CD4-positive, alpha-beta T cell treated with Interleukin-15 for 1 hour (primary cell): ENCODE data around the gene TRIM3.
A peak's percentile ranks its signal among the peaks of the same experiment; 100 is the strongest.

Experiments
- DNase-seq: peaks from one replicate; pipeline ENCODE4 v3.0.0-alpha.2; 2020

The TRIM3 gene

DNA sequence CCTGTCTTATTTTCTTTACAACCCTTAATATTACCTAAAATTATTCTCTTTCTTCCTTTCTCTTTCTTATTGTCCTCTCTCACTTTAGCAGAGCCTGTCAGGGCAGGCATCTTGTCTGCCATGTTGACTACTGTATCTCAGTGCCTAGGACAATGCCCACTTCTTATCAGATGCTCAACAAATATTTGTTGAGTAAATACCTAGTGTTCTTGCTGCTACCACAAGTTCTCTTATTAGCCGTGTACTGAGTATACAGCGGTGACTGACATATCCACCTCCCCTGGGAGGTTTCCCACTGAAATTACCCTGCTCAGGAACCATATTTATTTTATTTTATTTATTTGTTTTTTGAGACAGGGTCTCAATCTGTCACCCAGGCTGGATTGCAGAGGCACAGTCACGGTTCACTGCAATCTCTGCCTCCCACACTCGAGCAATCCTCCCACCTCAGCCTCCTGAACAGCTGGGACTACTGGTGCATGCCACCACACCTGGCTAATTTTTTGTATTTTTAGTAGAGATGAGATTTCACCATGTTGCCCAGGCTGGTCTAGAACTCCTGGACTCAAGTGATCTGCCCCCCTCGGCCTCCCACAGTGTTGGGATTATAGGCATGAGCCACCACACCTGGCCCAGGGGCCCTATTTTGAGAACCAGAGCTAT is 39.6 kb downstream of the TRIM3 start:
- no peak for DNase-seq

DNA sequence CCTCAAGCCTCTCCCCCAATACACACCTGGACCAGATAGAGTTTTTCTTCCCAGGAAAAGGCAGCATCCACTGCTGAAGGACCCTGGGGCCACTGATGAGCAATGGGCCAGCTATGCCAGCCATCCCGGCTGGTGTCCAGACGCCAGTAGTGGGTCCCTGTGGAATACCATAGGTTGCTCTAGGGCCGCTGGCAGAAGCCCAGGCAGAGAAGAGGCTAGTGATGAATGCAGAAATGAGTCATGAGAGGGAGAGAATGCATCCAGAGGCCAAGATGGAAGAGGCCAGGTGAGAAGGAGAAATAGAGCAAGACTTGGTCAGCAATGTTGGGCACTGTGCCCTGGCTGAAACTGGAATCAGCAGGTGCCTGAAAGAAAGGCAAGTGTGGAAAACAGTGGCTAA is 41.9 kb downstream of the TRIM3 start:
- no peak for DNase-seq

DNA sequence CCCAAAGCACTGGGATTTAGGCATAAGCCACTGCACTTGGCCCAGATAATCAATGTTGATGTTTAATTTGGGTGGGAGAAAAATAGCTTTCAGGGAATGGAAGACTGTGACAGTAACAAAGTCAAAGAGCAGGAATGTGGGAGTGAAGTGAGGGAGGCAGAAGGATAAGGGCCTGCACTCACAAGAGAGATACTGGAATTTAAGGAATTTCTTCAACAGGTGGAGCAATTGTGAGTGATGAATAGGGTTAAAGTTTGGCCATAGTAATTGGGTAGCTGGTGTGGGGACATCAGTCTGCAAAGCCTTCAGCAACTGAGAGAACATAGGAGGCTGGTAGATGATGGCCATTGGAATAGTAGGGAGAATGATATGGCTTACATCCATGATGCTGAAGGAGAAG is 46.2 kb downstream of the TRIM3 start:
- DNase-seq, result no peak

DNA sequence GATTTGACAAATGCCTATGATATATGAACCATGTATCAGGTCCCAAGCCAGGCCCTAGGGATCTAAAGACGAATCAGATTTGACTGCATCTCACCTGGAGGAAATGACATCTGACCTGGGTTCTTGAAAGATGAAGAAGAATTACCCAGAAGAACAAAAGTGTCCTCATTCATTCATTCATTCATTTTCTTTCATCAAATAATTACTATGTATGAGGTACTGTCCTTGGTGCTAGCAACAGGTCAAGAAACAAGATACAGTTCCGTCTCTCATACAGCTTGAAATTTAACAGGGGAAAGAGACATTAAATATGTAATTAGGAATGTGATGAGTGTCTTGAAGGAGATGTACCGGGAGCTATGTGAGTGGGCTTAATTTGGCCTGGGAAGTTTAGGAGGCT is 53.1 kb downstream of the TRIM3 start:
- DNase-seq, result no peak

DNA sequence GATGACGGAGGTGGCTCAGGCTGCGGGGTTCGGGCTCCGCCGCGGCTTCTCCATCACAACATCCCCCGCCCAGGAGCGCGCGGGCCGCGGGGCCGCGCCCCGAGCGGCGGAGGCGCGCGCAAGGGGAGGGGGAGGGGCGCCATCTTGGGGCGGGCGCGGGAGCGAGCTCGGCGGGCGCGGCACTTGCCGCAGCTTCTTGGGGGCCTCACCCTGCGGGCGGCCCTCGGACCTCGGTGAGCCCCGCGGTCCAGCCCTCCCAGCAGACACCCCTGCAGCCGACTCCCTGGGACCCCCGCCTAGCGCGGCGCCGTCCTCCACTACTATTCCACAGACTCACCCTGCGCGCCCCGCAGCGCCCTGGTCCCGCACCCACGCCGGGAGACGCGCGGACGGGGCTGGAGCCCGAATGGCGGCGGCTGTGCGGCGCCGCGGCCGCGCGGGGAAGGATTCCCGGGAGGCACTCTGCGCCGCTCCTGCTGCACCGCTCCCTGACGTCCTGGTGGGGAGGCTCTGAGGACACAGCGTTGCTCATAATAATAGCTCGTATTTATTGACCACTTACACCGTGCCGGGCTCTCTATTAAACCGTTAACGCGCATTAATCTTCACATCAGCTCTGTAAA is 54.6 kb downstream of the TRIM3 start, which contains the start of gene APBB1:
TSS of gene APBB1 (minus strand) at position 86 of the 623 bp plus-strand sequence. CDS start 7,747 bp downstream, outside the sequence.
- DNase-seq, result peak; percentile 70

DNA sequence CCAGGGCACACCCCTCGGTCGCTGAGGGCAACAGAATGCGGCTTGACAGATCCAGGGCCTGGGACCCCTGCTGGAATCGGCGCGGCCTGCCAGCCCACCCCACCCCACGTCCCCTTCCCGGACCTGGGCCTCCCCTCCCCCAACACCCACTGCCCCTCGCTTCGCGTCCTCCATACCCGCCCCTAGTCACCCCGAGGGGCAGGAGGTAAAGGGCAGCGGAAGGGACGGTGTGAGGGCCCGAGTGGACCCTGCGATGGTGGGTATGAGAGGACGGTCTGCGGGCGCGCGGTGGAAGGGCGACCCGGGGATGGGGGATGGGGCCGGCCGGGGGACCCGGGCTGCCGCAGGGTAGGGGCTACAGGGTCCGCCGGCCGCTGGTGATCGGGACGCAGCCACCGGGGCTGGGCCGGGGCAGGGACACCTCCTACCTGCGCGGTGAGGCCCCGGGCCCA is 55.2 kb downstream of the TRIM3 start:
- no peak for DNase-seq

DNA sequence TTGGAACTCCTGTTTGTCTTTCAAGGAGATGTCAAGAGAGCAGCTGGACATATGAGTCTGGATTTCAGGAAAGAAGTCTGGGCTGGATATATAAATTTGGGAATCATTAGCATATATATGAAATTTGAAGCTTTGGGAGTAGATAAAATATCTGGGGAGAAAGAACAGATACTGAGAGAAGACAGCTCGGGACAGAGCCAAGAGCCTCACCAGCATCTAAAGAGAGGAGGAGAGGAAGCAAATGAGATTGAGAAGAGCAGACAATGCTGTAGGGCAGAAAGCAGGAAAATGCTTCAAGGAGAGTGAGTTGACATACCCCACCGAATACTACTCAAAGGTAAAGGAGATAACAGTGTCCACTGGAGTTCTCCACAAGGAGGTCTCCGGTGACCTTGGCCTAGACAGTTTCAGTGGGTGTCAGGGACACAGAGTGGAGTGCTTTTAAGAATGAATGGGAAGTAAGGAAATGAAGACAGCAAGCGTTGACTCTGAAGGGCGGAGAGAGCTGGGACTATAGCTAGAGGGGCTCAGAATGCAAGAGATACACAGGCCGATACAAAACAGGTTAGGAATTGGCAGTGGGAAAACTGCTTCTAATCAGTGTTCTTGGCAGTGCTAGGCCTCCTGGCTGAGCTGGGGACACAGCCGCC is 55.7 kb downstream of the TRIM3 start:
- no peak for DNase-seq

DNA sequence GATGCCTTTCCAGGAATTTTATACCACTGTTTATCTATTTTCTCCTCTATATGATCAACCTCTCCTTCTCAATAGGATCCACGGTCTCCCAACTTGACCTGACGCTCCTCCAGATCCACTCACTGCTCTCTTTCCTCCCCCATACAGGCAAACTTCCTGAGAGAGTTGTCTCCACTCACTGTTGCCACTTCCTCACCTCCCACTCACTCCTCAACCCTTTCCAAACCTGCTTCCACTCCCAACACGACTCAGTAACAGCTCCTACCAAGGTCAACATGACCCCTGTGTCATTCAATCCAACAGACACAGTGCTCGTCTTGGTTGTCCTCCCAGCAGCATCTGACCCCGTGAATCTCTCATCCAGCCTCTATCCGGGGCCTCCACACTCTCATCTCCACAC is 57.9 kb downstream of the TRIM3 start:
- DNase-seq, result no peak

DNA sequence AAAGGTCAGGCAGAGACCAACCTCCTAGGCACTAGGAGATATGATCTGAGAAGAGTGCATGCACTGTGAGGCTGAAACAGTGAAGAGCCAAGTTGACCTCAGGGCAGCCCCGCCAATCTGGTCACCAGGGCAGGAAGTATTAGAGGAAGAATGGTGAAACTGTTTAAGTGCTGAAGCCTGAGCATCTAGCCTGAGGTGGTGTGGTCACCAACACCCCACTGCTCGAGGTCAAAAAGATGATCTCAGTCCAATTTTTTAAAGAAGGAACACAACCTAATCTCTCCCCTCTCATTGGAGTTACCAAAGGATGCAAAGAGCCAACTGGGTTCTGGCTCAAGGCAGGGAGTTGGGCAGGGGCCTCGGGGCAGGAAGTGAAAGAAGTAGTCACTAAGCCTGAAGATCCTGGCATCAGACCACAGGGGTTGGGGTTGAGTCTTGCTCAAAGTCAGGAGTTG is 58.8 kb downstream of the TRIM3 start:
- DNase-seq, result no peak

DNA sequence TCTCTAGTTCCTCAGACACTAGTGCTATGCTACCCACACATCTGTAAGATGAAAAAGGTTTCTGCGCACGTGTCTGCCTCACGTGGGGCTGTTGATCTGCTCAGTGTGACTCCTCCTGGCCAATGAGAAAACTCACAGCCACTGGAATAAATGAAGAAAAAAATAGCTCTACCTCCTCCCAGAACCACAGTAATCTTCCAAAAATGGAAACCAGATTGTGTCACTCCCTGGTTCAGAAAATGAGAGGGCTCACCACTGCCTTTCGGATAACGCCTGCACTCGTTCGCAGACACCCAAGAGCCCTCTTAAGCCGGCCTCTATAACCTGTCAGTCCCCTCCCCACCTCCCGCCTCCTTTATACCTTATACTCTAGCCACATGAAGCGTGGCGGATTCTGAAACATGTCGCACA is 59.9 kb downstream of the TRIM3 start:
- DNase-seq, result peak; percentile 78

DNA sequence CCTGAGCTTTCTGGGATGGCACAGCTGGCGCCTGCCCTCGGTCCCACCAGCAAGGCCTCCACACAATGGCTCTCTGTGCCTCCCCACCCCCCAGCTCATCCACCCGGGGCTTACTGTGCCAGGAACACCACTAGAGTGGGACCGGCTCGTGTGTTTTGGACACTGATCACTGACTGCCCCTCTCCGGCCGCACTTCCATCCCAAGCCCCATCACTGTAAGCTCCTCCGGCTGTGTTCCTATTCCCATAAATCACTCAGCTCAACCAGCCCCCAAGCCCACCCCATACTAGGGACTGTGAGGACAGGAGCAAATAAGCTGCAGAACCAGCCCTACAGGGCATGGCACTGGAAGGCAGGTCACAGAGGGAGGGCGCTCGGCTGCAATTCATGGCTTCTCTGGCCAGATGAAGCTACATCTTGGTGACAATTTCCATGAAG is 62.1 kb downstream of the TRIM3 start:
- DNase-seq, result no peak

DNA sequence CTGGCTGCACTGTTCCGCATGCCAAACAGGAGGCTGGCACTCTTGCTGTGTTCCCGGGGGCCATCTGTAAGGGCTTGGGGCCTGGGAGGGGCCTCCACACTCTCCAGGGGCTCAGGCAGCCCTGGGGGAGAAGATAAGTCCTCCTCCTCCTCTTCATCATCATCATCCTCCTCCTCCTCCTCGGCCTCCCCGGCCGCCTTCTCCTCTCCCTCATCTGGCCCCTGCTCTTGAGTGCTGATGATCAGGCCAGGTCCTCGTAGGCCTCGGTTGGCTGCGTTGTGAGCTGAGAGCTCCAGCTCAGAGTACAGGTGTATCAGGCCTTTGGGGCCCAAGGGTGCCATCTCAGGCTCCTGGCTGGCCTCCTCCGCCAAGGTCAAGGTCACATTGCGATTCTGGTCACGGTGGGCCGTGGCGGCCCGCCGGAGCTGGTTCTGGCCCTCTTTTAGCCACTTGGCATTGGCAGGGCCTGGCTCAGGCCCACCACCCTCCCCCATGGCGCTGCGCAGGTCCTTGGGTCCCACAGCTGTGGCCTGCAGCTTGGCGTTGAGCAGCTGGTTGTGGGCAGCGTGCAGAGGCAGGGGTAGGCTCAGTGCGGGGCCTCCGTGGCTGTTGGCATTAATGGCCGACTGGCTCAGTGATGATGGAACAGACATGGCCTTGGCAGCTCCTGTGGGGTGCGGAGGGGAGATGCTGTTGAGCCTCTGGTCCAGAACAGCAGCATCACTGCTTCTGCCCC is 62.9 kb downstream of the TRIM3 start:
- DNase-seq, result no peak

DNA sequence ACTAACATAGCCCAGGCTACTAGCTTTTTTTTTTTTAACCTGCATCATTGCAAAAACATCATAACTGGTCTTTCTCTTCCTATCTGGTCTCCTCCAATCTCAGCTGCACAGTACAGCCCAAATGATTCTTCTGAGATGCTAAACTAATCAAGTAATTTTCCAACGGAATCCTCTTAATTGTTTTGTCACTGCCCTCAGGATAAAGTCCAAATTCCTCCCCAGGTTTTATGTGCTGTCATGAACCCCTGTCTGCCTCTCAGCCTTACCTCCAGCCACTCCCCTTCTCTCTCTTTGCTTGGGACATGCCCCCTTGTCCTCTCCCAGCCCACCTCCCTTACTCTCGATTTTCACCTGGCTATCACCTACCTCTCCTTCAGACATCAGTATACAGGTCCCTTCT is 67.4 kb downstream of the TRIM3 start:
- DNase-seq, result no peak

DNA sequence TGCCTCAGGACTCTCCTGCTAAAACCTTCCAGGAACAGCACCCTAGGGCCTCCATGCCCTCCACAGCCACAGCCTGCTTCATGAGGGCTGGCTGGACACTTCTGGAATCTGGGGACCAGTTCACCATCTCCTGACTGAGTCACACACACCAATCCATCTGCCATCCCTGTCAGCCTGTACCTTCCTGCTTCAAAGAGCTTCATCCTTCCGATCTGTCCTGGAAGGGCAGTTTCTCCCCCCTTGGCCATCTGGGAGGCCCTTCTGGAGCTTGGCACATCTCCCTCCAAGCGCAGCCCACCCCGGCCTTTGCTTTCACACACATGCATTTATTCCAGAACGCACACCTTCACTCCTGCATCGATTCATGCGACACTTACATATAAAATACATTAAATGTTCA is 67.9 kb downstream of the TRIM3 start:
- no peak for DNase-seq

DNA sequence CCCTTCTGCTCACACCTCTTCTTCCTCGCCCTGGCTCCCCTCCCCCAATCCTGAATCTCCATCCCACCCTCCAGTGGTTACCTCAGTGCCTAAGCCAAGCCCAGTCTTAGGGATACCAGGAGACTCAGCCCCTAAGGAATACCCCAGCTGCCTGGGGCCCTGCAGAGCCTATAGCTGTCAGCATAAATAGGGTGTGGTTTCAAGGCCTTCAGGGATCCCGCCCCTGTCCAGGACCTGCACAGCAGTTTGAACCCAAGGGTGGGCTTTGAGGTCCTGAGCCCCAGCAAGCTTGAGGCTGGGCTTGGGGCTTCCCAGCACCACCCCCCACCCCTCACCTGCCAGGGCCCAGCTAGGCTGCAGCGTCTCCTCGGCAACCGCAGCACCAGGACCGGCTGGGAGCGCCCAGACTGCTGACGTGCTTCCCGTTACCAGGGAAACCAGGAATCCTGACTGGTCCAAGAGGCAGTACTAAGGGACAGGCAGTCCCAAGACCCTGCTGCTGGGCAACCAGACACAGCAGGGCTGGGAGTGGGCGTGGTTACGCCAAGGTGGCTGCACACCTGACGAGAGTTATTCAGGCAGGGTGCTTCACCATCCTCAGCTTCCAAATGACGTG is 68.6 kb downstream of the TRIM3 start:
- no peak for DNase-seq

DNA sequence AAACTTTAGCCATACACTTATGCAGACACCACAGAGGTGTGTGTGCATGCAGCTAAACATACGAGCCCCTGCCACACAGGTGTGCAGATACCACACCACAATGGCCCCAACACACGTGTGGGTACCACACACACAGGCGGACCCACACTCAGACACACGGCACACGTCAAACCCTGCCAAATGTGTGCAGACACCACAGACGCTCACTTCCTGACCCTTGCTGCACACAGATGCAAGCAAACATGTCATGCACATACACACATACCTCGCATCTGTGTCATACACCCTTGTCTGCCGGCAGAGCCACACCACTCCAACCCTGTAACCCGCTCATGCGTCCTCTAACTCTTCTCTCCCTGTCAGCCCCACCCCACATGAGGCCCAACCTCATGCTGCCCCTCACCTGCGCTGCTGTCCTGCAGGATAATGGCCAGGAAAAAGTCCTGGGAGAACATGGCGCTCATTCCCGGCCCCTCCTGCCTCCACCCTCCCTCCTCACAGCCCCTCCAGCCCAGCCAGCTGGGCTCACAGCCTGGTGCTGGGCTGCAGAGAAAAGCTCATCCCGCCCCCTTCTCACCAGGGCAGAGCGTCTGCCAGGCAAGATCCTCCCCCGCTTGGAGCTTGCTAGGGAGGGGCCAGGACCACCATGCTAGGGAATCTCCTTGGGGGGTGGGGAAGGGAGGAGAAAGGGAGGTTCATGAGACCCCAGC is 69.2 kb downstream of the TRIM3 start:
- peak; percentile 56 for DNase-seq

DNA sequence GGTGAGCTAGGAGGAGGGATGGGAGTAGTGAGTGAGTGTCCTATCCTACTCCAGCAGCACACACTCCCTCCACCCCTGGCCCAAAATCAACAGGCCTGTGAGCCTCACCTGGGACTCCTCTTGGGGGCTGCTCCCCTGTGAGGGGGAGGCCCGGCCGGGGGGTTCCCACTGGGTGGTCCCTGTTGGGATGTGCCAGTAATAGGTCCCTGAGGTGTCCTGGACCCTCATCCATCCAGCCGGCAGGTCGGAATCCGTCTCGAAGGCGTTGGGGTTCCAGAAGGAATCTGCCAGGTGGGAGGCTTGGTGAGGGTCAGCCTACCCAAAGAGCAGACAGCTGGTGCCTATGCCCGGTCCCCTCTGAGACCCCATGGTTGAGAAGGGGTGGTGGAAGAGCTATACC is 70.2 kb downstream of the TRIM3 start:
- no peak for DNase-seq

DNA sequence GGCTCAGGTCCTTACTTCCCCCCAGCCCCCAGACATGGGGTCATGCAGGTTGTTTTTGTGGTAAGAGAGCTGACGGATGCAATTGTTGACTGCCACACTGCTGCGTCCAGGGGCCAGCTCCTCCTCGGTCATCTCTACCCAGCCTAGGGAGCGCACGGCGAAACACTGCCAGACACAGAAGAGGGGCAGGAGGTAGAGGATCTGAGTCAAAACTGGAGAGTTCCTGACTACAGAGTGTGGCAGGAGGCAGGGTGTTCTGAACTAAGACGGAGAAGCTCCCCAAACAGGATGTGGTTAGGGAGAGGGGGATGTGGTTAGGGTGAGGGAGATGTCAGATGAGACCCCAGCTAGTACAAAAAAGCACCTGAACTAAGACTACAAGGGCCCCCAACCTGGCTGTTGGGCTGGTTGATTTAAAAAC is 71.2 kb downstream of the TRIM3 start:
- peak; percentile 82 for DNase-seq

DNA sequence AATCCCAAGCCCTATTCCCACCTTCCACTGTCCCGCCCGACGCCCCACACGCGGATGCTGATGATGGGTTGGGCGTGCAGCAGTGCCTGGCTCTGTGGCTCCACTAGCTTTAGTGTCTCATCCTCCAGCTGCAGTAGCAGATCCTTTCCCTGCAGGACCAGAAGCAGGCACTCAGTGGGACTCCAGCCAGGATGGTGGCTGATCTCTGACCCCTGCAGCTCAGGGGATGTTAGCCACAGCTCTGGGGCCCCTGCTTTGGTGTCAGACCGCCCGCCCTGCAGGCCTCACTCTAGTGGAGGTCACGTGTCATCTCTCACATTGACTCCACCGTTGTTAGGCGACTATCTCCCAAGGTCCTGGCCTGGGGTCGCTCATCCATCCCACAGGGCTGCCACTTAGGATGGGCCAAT is 71.7 kb downstream of the TRIM3 start:
- DNase-seq, result no peak

DNA sequence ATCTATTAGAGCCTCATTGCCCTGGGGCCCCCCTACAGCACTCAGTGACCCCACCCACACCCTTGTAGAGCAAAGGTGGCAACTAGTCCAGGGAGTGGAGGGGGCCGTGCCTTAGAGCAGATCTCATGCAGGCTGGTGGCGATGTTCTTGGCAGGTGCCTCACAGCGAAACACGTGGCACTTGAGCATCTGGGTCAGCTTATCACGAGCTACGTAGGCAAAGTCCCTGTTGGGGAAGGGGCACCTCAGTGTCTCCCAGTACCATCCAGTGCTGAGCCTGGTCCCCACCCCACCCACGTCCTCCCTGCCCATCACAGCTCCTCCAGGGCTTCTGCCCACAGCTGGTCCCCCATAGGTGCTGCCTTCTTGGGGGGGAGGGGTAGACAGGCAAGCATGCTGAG is 72.3 kb downstream of the TRIM3 start:
- DNase-seq, result no peak

DNA sequence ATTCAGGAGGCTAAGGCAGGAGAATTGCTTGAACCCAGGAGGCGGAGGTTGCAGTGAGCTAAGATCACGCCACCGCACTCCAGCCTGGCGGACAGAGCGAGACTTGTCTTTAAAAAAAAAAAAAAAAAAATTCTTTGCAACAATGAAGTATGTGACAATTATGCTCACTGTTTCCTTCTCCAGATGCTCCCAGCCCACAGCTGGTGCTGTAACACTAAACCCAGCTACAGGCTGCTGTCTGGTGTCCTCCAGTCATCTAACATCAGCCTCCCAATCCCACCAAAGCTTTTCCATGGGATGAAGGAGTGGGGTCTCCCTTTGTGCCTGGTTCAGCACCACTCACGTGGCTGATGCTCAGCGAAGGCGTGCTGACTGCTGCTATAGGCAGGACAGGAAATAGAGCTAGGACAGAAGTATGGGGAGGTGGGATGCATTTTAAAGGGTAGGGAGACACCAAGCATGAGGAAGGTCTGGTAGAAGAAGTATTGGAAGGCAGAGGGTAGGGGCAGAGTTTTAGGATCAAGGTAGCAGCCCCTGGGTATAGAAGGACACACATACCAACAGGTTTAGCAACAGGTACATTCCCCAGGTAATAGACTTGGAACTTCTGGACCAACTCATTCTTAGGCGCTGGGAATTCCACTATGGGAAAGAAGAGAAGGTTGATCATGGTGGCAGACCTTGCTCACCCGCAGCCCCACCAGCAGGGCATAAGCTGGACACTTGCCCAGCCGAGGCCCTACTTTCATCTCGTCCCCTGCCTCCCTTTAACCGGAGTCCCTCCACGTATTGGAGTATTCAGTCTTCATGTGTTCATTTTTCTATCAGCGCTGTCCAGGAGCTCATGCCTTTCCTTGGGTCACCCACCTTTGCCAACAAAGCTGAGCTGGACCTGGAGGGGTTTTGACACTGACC is 73.1 kb downstream of the TRIM3 start:
- DNase-seq, result no peak
